ENCODE results near the gene SLC9A3. TPM values are rescaled to one million over a fixed set of nuclear protein-coding genes. Genes with fewer than 3 reads are reported as not detected.
A peak's percentile ranks its signal among the peaks of the same experiment; 100 is the strongest.

SLC9A3 gene
- total RNA-seq, 3 donors from 2014 or later (not counting 1 experiment from before 2014, with no cell fraction given), result 0.61 to 1.1 (median 0.73) TPM

GRCh38 chr5:460273-460625, 64.0 kb downstream of the SLC9A3 start:
- no peak for DNase-seq
- Mint-ChIP-seq H3K27ac (peak overlapping the region in 1 of 2 donors; percentile 35), H3K4me3 (no peak overlapping the region), H3K27me3 (ENCODE audit: low read depth in 2 of 2) (no peaks in the 10 kb centered on the region), H3K4me1 (peaks cover 0 to 6% of the 10 kb centered on the region in 2 donors), H3K9me3 (no peaks in the 10 kb centered on the region), H3K36me3 (peaks cover 6% of the 10 kb centered on the region)
- Histone ChIP-seq H3K36me3 (ENCODE audit: control insufficient read depth, insufficient read depth, low read length) (peaks cover 62% of the 10 kb centered on the region), H3K4me3 (ENCODE audit: low read length) (no peak overlapping the region), H3K9me3 (ENCODE audit: control insufficient read depth, insufficient read depth, low read length) (no peaks in the 10 kb centered on the region), H3K27me3 (ENCODE audit: control insufficient read depth, insufficient read depth, low read length) (no peaks in the 10 kb centered on the region), H3K4me1 (ENCODE audit: control insufficient read depth, insufficient read depth, low read length) (peaks cover 10% of the 10 kb centered on the region), H3K27ac (ENCODE audit: low read length) (no peak overlapping the region)
- WGBS (ENCODE audit: insufficient coverage), result 98% methylated on average over 8 of the region's 8 CpGs
- ATAC-seq, result no peak
- TF ChIP-seq CTCF (IDR thresholded peaks at IDR 0.05), result no peak
- intact Hi-C loops (cut with micrococcal nuclease), result no loop called here

GRCh38 chr5:459562-460272, 64.5 kb downstream of the SLC9A3 start:
- no peak overlapping the region for H3K4me3 ChIP-seq (ENCODE audit: low read length)
- peaks cover 61% of the 10 kb centered on the region for H3K36me3 ChIP-seq (ENCODE audit: control insufficient read depth, insufficient read depth, low read length)
- DNase-seq (no peak), ATAC-seq (no peak)
- peaks cover 9% of the 10 kb centered on the region for H3K4me1 ChIP-seq (ENCODE audit: control insufficient read depth, insufficient read depth, low read length)
- no peak overlapping the region for H3K27ac ChIP-seq (ENCODE audit: low read length)
- Mint-ChIP-seq H3K27me3 (ENCODE audit: low read depth in 2 of 2) (no peaks in the 10 kb centered on the region), H3K27ac (peak overlapping the region in 1 of 2 donors; percentile 35), H3K9me3 (no peaks in the 10 kb centered on the region), H3K4me3 (no peak overlapping the region), H3K36me3 (peaks cover 6% of the 10 kb centered on the region), H3K4me1 (peaks cover 0 to 6% of the 10 kb centered on the region in 2 donors)
- WGBS (ENCODE audit: insufficient coverage), result 98% methylated on average over 19 of the region's 24 CpGs
- TF ChIP-seq CTCF (IDR thresholded peaks at IDR 0.05), result no peak
- H3K9me3 ChIP-seq (ENCODE audit: control insufficient read depth, insufficient read depth, low read length), result no peaks in the 10 kb centered on the region
- intact Hi-C loops (cut with micrococcal nuclease), result no loop called here
- H3K27me3 ChIP-seq (ENCODE audit: control insufficient read depth, insufficient read depth, low read length), result no peaks in the 10 kb centered on the region

GRCh38 chr5:458547-459353, 65.5 kb downstream of the SLC9A3 start:
- H3K36me3 ChIP-seq (ENCODE audit: control insufficient read depth, insufficient read depth, low read length), result peaks cover 67% of the 10 kb centered on the region
- no peak overlapping the region for H3K27ac Mint-ChIP-seq
- H3K4me1 Mint-ChIP-seq, result peaks cover 7% of the 10 kb centered on the region in 2 donors
- no peaks in the 10 kb centered on the region for H3K27me3 Mint-ChIP-seq (ENCODE audit: low read depth in 2 of 2)
- H3K4me1 ChIP-seq (ENCODE audit: control insufficient read depth, insufficient read depth, low read length), result no peaks in the 10 kb centered on the region
- ATAC-seq, result peak; percentile 33 to 68 (median 48)
- intact Hi-C loops (cut with micrococcal nuclease), result no loop called here
- peaks cover 13% of the 10 kb centered on the region for H3K36me3 Mint-ChIP-seq
- WGBS (ENCODE audit: insufficient coverage), result 82% methylated on average over 16 of the region's 17 CpGs
- no peak overlapping the region for H3K4me3 ChIP-seq (ENCODE audit: low read length)
- no peaks in the 10 kb centered on the region for H3K9me3 ChIP-seq (ENCODE audit: control insufficient read depth, insufficient read depth, low read length)
- TF ChIP-seq CTCF (IDR thresholded peaks at IDR 0.05), result no peak
- H3K27me3 ChIP-seq (ENCODE audit: control insufficient read depth, insufficient read depth, low read length), result no peaks in the 10 kb centered on the region
- no peak overlapping the region for H3K27ac ChIP-seq (ENCODE audit: low read length)
- DNase-seq, result peak; percentile 10 to 45
- H3K9me3 Mint-ChIP-seq, result no peaks in the 10 kb centered on the region
- H3K4me3 Mint-ChIP-seq, result no peak overlapping the region
